Tibial artery (tissue), 4 donors: ENCODE data around the gene SNTG2.

ENCODE experiments used
- DNase-seq, 2 donors: peaks; one replicate each; pipeline ENCODE4 v3.0.0-alpha.2; 2019
- H3K27ac ChIP-seq, 2 donors: fragments of 200-600 bp; sonication (generic) in 1 of 2; 1 replicate in 1 of 2; 2 replicates in 1 of 2; pipeline ENCODE4 v1.5.1; 2018 to 2019; ENCODE audit warnings: mild to moderate bottlenecking in 1 of 2
- H3K27me3 ChIP-seq, 2 donors: fragments of 200-600 bp; sonication (generic) in 1 of 2; one replicate each; pipeline versions ENCODE4 v1.5.1 to v1.6.0; 2016 to 2019
- H3K36me3 ChIP-seq, 3 donors: fragments of 200-600 bp; sonication (generic) in 2 of 3; one replicate each; pipeline ENCODE4 v1.5.1; 2016 to 2019; ENCODE audit warnings: mild to moderate bottlenecking in 2 of 3
- H3K4me1 ChIP-seq, 4 donors: fragments of 200-600 bp; sonication (generic) in 2 of 4; 1 replicate in 3 of 4; 2 replicates in 1 of 4; pipeline ENCODE4 v1.5.1; 2016 to 2019
- H3K4me3 ChIP-seq, 2 donors: fragments of 200-600 bp; sonication (generic) in 1 of 2; 1 replicate in 1 of 2; 2 replicates in 1 of 2; pipeline ENCODE4 v1.5.1; 2018 to 2019; ENCODE audit warnings: mild to moderate bottlenecking in 2 of 2
- H3K9me3 ChIP-seq, 3 donors: fragments of 200-600 bp; sonication (generic) in 1 of 3; one replicate each; pipeline ENCODE4 v1.5.1; 2016 to 2019
- intact Hi-C: fragments of 100-400 bp; cut with DNase I; formaldehyde crosslinking; loops from one replicate; pipeline ENCODE4 v1.15.0; 2023; ENCODE audit warnings: low total_unique reads
- TF ChIP-seq, protein P1 (sequence below), 2 experiments: fragments of 200-600 bp in 1 of 2; fragments of 450-650 bp in 1 of 2; IDR thresholded peaks; one replicate each; pipeline ENCODE4 v1.5.1; 2017 to 2019; ENCODE audit warnings: antibody characterized with exemption in 2 of 2, mild to moderate bottlenecking in 1 of 2, moderate library complexity in 1 of 2

Gene SNTG2

DNA sequence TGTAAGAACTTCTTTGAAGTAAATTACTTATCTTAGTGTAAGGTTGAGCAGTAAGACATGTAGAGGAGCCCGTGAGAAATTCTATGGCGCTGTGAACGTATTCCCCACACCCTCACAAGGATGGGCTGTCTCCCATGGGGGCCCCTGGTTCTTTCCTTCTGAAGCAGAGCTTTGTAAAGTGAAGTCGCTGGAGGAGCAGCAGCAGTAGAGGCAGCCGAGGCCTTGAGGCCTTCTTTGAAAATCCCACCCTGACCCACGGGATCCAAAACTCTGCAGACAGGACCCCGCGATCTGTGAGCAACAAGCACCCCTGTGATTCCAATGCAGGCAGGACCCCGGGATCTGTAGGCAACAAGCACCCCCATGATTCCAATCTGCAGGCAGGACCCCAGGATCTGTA, 23.8 kb upstream of the SNTG2 start:
- Histone ChIP-seq H3K4me1 (no peaks in the 10 kb centered on the region), H3K4me3 (no peak overlapping the region), H3K9me3 (no peaks in the 10 kb centered on the region), H3K27ac (no peak overlapping the region), H3K36me3 (no peaks in the 10 kb centered on the region), H3K27me3 (peaks cover 0 to 5% of the 10 kb centered on the region in 2 donors)
- no peak for DNase-seq
- TF ChIP-seq, protein P1, sequence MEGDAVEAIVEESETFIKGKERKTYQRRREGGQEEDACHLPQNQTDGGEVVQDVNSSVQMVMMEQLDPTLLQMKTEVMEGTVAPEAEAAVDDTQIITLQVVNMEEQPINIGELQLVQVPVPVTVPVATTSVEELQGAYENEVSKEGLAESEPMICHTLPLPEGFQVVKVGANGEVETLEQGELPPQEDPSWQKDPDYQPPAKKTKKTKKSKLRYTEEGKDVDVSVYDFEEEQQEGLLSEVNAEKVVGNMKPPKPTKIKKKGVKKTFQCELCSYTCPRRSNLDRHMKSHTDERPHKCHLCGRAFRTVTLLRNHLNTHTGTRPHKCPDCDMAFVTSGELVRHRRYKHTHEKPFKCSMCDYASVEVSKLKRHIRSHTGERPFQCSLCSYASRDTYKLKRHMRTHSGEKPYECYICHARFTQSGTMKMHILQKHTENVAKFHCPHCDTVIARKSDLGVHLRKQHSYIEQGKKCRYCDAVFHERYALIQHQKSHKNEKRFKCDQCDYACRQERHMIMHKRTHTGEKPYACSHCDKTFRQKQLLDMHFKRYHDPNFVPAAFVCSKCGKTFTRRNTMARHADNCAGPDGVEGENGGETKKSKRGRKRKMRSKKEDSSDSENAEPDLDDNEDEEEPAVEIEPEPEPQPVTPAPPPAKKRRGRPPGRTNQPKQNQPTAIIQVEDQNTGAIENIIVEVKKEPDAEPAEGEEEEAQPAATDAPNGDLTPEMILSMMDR (IDR thresholded peaks at IDR 0.05): no peak
- intact Hi-C loops: no loop called here

GRCh38 chr2:929011-929735, 21.5 kb upstream of the SNTG2 start:
- TF ChIP-seq, protein P1 (IDR thresholded peaks at IDR 0.05): no peak
- no peaks in the 10 kb centered on the region for H3K36me3 ChIP-seq
- H3K4me1 ChIP-seq: no peaks in the 10 kb centered on the region
- H3K4me3 ChIP-seq: no peak overlapping the region
- no peaks in the 10 kb centered on the region for H3K9me3 ChIP-seq
- H3K27ac ChIP-seq: no peak overlapping the region
- DNase-seq: no peak
- no peaks in the 10 kb centered on the region for H3K27me3 ChIP-seq
- intact Hi-C loops: no loop called here

DNA sequence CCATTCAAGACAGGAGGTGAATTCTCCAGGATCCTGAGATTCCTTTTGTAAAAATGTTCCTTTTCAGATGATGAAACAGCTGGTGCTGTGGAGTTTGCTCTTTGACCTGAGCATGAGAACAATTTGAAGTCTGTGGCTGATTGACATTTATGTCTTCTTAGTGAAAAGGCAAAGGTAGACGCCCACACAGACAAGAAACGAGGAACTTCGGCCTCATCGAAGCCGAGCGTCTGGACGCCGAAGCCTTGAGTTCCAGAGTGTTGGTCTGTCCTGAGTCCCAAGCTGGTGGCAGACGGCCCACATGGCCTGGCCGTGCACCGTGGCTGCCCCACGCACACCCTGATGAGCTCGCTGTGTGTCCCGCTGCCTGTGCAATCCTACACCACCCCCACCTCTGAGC, 20.7 kb upstream of the SNTG2 start:
- intact Hi-C loops: no loop called here
- no peak for DNase-seq
- H3K27me3 ChIP-seq: no peaks in the 10 kb centered on the region
- H3K27ac ChIP-seq: no peak overlapping the region
- no peak overlapping the region for H3K4me3 ChIP-seq
- TF ChIP-seq, protein P1 (IDR thresholded peaks at IDR 0.05): no peak
- H3K9me3 ChIP-seq: no peaks in the 10 kb centered on the region
- no peaks in the 10 kb centered on the region for H3K36me3 ChIP-seq
- no peaks in the 10 kb centered on the region for H3K4me1 ChIP-seq

- no peaks in the 10 kb centered on the region for H3K4me1 ChIP-seq
- DNase-seq: no peak
- H3K27ac ChIP-seq: no peak overlapping the region
- TF ChIP-seq, protein P1 (IDR thresholded peaks at IDR 0.05): no peak
- H3K27me3 ChIP-seq: no peaks in the 10 kb centered on the region
- intact Hi-C loops: no loop called here
- no peaks in the 10 kb centered on the region for H3K9me3 ChIP-seq
- H3K36me3 ChIP-seq: no peaks in the 10 kb centered on the region
- no peak overlapping the region for H3K4me3 ChIP-seq
Measured at GRCh38 chr2:930935-931334, 19.7 kb upstream of the SNTG2 start.

- no peak for DNase-seq
- Histone ChIP-seq H3K4me1 (no peaks in the 10 kb centered on the region), H3K36me3 (no peaks in the 10 kb centered on the region), H3K27me3 (no peaks in the 10 kb centered on the region), H3K27ac (no peak overlapping the region), H3K4me3 (no peak overlapping the region), H3K9me3 (no peaks in the 10 kb centered on the region)
- TF ChIP-seq, protein P1 (IDR thresholded peaks at IDR 0.05): no peak
- intact Hi-C loops: no loop called here
Measured at GRCh38 chr2:932320-933115, 18.1 kb upstream of the SNTG2 start.
